SW 1271 (cell line): Measurements from ENCODE around the gene RFFL.

Source experiments
- DNase-seq, 2 experiments: peaks; one replicate each; lab custom pipeline; 2025; lab: John Stamatoyannopoulos, UW

RFFL gene

DNA sequence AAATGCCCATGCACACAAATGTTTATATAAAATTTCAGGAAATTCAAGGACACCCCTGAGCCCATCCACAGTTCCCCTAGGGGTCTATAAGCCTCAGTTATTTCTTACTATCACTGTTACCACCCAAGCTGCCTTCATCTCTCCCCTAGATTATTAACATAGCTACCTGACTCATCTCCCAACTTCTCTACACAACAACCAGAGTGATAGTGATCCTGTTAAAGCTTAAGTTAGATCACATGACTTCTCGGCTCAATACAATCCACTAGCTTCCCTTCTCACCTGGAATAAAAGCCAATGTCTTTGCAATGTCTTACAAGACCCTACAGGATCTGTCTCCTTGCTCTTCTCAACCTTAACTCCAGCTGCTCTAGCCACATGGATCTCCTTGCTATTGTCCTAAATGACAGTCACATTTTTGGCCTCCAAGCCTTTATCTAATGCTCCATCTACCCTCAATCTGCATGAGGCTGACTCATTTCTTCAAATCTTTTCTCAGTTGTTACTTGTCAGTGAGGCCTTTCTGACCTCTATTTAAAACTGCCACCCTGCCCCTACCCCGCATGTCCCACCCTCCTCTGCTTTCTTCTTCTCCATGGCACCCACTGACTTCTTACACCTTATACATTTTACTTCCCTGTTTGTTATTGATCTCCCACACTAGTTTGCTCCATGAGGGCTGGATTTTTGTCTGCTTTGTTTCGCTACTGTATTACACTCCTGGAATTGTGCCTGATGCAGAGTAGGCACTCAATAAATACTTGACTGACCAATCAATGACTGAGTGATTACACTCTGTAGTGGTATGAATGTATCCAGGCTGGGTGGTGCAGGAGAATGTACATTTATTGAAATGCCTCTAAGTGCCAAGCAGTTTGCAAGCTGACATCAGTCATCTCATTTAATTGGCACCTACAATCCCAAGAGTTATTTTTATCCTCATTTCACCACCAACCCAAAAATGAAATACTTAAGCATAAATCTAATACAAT lies 88.4 kb downstream of the RFFL start:
- no peak for DNase-seq

- DNase-seq, result no peak
These were observed 89.3 kb downstream of the RFFL start for GRCh38 chr17:34974179-34974578.

DNA sequence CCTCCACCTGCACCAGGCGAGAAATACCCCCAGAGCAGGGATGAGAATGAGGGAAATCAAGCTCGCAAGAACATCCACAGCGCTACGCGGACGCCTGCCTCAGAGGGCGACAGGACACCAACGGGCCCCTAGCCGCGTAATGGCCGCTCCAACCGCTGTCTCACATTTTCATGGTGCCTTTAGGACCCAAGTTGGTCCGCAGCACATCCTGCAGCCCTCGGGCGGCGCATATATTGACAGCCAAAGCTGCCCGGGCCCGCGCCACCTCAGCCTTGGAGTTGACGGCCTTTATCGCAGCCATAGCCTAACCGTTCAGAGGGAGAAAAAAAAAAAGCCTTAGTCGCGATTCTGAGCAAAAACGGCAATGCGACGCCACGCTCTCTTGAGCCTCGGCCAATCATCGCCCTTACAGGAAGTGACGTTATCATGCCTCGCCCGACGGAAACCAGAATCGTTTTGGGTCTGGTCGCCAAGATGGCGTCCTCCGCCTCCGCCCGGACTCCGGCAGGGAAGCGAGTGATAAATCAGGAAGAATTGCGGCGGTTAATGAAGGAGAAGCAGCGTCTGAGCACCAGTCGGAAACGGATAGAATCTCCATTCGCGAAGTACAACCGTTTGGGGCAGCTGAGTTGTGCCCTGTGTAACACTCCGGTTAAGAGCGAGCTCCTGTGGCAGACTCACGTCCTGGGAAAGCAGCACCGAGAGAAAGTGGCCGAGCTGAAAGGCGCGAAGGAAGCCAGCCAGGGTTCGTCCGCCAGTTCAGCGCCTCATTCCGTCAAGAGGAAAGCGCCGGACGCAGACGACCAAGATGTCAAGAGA lies 102.2 kb downstream of the RFFL start, which contains the start of the genes CCT6B and ZNF830:
Gene CCT6B, minus strand, starts transcription at position 368 of the 819 bp plus-strand sequence. Its CDS starts 67 bp downstream, at position 301.
Gene ZNF830, plus strand, starts transcription at position 448 of the 819 bp plus-strand sequence. Its CDS starts 27 bp downstream, at position 475.
- peak; percentile 74 to 91 for DNase-seq

- DNase-seq, result no peak
These were observed 105.1 kb downstream of the RFFL start for GRCh38 chr17:34958438-34958837.
